Activated T-cell treated with anti-CD3 and anti-CD28 coated beads, Interleukin-2, amount 50 U/mL, for 72 hours (primary cell): ENCODE data around the gene RASA3. TPM values are rescaled to one million over a fixed set of nuclear protein-coding genes. Genes with fewer than 3 reads are reported as not detected.
"Not testable (repeated sequence)": the region's sequence is repeated elsewhere in the genome, so short reads cannot be mapped to it uniquely, and the experiment has no call there.

Source experiments
- ATAC-seq, 2 donors: fragments of 150-1000 bp; cut with Tn5 transposase; replicated peaks in 1 of 2; 2 replicates each; pipeline ENCODE4 v1.10.0; 2021; ENCODE audit warnings: moderate library complexity in 2 of 2, mild to moderate bottlenecking in 1 of 2
- DNase-seq, 2 donors: peaks; one replicate each; pipeline ENCODE4 v3.0.0; 2021 to 2022; ENCODE audit warnings: mixed read lengths in 1 of 2
- H3K27ac Mint-ChIP-seq: one replicate; pipeline ENCODE4 v1.8.0; 2022; ENCODE audit warnings: mild to moderate bottlenecking, moderate library complexity, mixed read lengths
- H3K27me3 Mint-ChIP-seq: one replicate; pipeline ENCODE4 v1.8.0; 2022; ENCODE audit warnings: low read depth, mixed read lengths
- H3K36me3 Mint-ChIP-seq, 2 donors: one replicate each; pipeline ENCODE4 v1.8.0; 2022; ENCODE audit warnings: mixed read lengths in 2 of 2, mild to moderate bottlenecking in 1 of 2; ENCODE audit not compliant: insufficient read depth in 2 of 2
- H3K4me1 Mint-ChIP-seq: one replicate; pipeline ENCODE4 v1.8.0; 2022; ENCODE audit warnings: low read depth, mixed read lengths
- H3K4me3 Mint-ChIP-seq, 2 donors: one replicate each; pipeline ENCODE4 v1.8.0; 2022; ENCODE audit warnings: mild to moderate bottlenecking in 2 of 2, mixed read lengths in 2 of 2, moderate library complexity in 2 of 2
- H3K9me3 Mint-ChIP-seq, 2 donors: one replicate each; pipeline ENCODE4 v1.8.0; 2022; ENCODE audit warnings: mixed read lengths in 2 of 2
- total RNA-seq, 2 donors: library from RNA; stranded (reverse); gene quantifications; one replicate each; pipeline ENCODE4 v1.2.3, GENCODE V29; 2022

RASA3 gene
- total RNA-seq, 2 donors from 2014 or later: 39.2 to 48.9 TPM

DNA sequence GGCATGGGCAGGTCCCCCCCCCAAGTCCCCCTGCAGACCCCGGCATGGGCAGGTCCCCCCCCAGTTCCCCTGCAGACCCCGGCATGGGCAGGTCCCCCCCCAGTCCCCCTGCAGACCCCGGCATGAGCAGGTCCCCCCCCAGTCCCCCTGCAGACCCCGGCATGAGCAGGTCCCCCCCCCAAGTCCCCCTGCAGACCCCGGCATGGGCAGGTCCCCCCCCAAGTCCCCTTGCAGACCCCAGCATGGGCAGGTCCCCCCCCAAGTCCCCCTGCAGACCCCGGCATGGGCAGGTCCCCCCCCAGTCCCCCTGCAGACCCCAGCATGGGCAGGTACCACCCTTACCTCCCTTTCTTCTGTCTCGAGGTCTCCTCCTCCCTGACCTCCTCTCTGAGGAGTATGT, 1.1 kb upstream of the RASA3 start:
- not testable (repeated sequence) for DNase-seq, H3K9me3 Mint-ChIP-seq, H3K27me3 Mint-ChIP-seq, H3K27ac Mint-ChIP-seq, ATAC-seq
- Mint-ChIP-seq H3K4me1 (peaks cover 35% of the 10 kb centered on the region), H3K36me3 (peaks cover 9 to 11% of the 10 kb centered on the region in 2 donors), H3K4me3 (peak overlapping the region; percentile 25 to 68)

DNA sequence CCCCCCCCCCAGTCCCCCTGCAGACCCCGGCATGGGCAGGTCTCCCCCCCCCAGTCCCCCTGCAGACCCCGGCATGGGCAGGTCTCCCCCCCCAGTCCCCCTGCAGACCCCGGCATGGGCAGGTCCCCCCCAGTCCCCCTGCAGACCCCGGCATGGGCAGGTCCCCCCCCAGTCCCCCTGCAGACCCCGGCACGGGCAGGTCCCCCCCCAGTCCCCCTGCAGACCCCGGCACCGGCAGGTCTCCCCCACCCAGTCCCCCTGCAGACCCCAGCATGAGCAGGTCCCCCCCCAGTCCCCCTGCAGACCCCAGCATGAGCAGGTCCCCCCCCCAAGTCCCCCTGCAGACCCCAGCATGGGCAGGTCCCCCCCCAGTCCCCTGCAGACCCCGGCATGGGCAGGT, 703 bp upstream of the RASA3 start:
- H3K27ac Mint-ChIP-seq, H3K4me3 Mint-ChIP-seq, H3K27me3 Mint-ChIP-seq, H3K9me3 Mint-ChIP-seq, ATAC-seq, DNase-seq: not testable (repeated sequence)
- Mint-ChIP-seq H3K36me3 (peaks cover 9 to 11% of the 10 kb centered on the region in 2 donors), H3K4me1 (peaks cover 40% of the 10 kb centered on the region)

GRCh38 chr13:114131583-114132418, 622 bp downstream of the RASA3 start:
- Mint-ChIP-seq H3K4me3 (peak overlapping the region; percentile 94 to 95), H3K9me3 (no peaks in the 10 kb centered on the region), H3K4me1 (peaks cover 53% of the 10 kb centered on the region), H3K36me3 (peaks cover 9 to 11% of the 10 kb centered on the region in 2 donors), H3K27me3 (no peaks in the 10 kb centered on the region), H3K27ac (peak overlapping the region; percentile 72)
- ATAC-seq (peak; percentile 1 to 3), DNase-seq (peak in 1 of 2 donors; percentile 52)

DNA sequence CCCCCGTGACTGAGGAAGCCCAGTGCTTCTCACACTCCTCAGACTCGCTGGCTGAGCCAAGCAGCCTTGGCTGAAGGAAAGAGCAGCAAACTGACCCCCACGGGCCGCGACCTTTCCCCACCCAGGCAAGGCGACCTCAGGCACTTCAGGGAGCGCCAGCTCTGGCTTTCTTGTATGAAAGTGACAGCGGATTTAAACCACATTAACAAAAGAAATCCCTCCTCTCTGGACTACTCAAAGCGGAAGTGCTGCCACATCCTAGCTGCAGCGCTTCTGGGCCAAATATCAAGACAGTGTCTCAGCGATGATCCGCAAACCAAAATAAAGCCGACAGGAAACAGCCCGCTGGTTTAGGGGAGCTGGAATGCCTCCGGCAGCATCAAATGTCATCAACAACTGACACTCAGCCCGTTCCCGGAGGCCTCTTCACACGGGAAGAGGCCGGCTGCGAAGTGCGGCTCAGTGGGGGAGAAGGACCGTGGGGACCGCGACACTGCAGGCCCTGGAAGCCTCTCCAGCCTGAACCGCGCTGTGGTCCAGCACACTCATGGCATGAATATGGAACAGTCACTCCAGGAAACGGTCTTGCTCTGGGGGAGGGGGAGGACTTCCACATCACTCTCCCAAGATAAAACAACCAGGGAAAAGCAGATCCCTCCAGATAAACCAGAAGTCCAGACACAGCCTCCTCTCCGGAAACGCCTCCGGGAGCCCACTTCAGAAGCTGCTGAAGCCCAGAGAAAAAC, 1.4 kb downstream of the RASA3 start:
- H3K27ac Mint-ChIP-seq: peak overlapping the region; percentile 72
- DNase-seq (peak; percentile 64 to 65), ATAC-seq (peak; percentile 34 to 36)
- H3K36me3 Mint-ChIP-seq: peaks cover 14 to 16% of the 10 kb centered on the region in 2 donors
- peak overlapping the region; percentile 94 to 95 for H3K4me3 Mint-ChIP-seq
- no peaks in the 10 kb centered on the region for H3K9me3 Mint-ChIP-seq
- H3K27me3 Mint-ChIP-seq: no peaks in the 10 kb centered on the region
- peaks cover 61% of the 10 kb centered on the region for H3K4me1 Mint-ChIP-seq

DNA sequence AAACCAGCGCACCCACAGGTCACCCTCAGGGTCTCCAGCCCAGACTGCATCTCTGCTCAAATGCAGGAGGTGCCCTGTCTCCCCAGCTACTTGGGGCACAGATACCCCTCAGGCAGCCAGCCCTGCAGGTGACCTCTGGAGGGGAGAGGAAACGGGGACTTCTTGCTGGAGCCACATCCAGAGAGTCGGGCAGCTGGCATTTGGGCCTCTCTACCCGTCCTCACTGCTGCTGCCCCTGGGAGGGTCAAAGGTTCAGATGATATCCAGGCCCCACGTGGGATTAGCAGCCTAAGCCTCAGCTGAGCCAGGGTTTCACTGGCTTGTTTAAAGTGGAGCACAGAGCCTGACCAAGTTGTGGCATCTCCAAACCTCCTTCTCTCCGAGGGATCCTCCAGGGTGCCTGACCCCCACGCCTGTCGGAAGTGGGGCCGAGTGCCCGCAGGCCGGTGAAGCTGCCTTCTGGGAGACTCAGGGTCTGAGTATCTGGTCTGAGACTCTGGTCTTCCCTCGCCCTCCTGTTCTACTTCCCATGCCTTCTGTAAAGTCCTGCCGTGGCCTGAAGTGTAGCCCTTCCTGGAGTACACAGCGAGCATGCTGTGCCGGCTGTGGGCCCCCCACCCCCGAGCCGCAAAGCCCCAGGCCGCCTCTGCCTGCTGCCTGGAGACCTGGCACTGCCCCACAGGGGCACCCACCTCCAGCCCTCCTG, 2.1 kb downstream of the RASA3 start:
- Mint-ChIP-seq H3K4me1 (peaks cover 65% of the 10 kb centered on the region), H3K27me3 (no peaks in the 10 kb centered on the region), H3K9me3 (no peaks in the 10 kb centered on the region), H3K36me3 (peaks cover 14 to 16% of the 10 kb centered on the region in 2 donors), H3K4me3 (peak overlapping the region; percentile 94 to 95), H3K27ac (no peak overlapping the region)
- ATAC-seq (no peak), DNase-seq (no peak)

DNA sequence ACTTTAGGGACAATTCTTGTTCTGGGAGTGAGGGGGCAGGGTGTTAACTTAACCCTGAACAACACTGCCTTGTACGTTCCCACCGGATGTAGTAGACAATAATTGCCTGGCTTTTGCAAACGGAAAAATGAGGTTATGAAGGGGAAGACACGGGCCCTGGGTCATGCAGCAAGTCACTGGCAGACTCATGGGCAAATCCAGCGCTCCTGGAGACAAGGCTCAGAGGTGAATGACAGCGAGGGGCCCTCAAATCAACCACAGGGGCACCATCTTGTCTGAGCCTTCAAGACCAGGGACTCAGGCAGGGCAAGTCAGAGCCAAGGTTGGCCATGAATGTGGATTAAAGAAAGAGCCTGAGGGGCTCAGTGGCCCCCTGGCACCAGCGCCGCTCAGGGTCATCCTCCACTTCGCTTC, 2.8 kb downstream of the RASA3 start:
- ATAC-seq (peak; percentile 2 to 11), DNase-seq (peak; percentile 41 to 55)
- no peaks in the 10 kb centered on the region for H3K27me3 Mint-ChIP-seq
- H3K27ac Mint-ChIP-seq: peak overlapping the region; percentile 97
- H3K4me3 Mint-ChIP-seq: peak overlapping the region; percentile 94 to 95
- H3K9me3 Mint-ChIP-seq: peaks cover 0 to 3% of the 10 kb centered on the region in 2 donors
- H3K4me1 Mint-ChIP-seq: peaks cover 65% of the 10 kb centered on the region
- peaks cover 19 to 20% of the 10 kb centered on the region in 2 donors for H3K36me3 Mint-ChIP-seq

GRCh38 chr13:114128624-114129522, 3.5 kb downstream of the RASA3 start:
- H3K4me3 Mint-ChIP-seq: peak overlapping the region; percentile 94 to 95
- ATAC-seq (peak; percentile 72 to 75), DNase-seq (peak; percentile 93 to 94)
- peaks cover 19 to 20% of the 10 kb centered on the region in 2 donors for H3K36me3 Mint-ChIP-seq
- peaks cover 0 to 3% of the 10 kb centered on the region in 2 donors for H3K9me3 Mint-ChIP-seq
- H3K4me1 Mint-ChIP-seq: peaks cover 66% of the 10 kb centered on the region
- peak overlapping the region; percentile 97 for H3K27ac Mint-ChIP-seq
- H3K27me3 Mint-ChIP-seq: no peaks in the 10 kb centered on the region

GRCh38 chr13:114128348-114128623, 4.1 kb downstream of the RASA3 start:
- no peak for ATAC-seq
- Mint-ChIP-seq H3K4me1 (peaks cover 68% of the 10 kb centered on the region), H3K27me3 (no peaks in the 10 kb centered on the region), H3K36me3 (peaks cover 18 to 19% of the 10 kb centered on the region in 2 donors), H3K9me3 (peaks cover 0 to 3% of the 10 kb centered on the region in 2 donors), H3K4me3 (peak overlapping the region; percentile 94 to 95), H3K27ac (peak overlapping the region; percentile 11)
- DNase-seq: no peak

DNA sequence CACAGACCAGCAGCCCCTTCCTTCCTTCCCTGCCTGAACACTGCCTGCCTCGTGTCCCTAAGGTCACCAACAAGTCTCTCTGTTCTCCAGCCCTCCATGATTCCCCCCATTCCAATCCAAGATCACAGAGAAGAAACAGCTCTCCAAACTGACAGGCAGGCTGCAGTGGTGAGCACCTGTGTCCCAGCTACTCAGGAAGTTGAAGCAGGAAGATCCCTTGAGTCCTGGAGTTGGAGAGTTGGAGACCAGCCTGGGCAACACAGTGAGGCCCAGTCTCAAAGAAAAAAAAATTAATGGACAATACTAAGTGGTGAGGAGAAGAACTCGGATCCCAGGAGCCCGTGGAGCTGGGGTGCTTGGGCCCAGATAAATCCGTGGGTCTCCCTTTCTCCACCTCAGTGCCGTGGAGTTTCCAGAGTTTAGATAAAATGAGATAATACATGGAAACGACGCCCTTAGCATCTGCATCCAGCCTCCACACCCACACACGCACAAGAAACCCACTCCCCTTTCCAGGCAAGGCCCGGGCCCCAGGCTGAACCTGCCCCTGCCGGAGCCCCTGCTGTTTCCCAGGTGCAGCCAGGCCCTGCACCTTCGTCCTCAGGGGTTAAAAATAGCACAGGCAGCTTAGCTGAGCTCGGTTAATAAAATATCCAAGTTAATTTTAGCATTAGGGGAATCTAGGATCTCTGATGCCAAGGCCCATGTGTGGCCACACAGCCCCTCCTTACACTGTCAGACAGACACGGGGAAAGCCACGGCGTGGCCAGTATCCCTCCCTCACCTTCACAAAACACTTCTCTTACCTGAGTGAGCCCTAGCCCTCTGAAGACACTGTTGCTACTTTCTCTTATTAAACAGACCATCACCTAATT, 4.7 kb downstream of the RASA3 start:
- H3K4me3 Mint-ChIP-seq: peak overlapping the region; percentile 94 to 95
- H3K9me3 Mint-ChIP-seq: peaks cover 0 to 3% of the 10 kb centered on the region in 2 donors
- peaks cover 73% of the 10 kb centered on the region for H3K4me1 Mint-ChIP-seq
- DNase-seq (no peak), ATAC-seq (no peak)
- H3K36me3 Mint-ChIP-seq: peaks cover 18 to 19% of the 10 kb centered on the region in 2 donors
- no peaks in the 10 kb centered on the region for H3K27me3 Mint-ChIP-seq
- peak overlapping the region; percentile 68 for H3K27ac Mint-ChIP-seq

DNA sequence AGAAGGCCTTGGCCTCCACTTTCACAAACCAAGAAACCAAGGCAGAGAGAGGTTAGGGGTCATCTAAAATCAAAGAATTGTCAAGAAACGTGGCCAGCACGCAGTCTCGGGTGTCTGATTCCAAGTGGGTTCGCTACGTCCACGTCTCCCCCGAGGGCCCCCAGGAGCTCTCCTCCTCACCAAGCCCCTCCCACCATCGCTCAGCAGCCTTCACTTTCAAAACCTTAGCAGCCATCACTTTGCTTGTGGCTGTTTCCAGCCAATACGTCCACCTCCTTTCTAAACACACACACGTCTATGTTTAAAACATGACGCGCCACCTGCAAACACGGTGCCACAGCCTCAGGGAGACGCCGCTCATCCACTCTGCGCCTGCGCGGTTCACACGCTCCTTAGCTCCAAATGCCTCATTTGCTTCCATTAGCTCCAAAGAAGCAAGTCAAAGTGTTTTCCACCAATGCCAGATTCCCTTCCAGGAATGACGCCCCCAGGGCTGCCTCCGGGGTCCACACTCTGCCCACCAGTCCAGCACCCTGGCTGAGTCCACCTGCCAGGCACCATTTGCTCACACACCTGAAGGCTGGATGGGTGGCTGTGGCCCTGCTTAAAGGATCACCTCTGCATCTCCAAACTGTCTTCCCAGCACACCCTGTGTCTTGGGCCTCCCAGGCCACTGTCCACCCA, 5.5 kb downstream of the RASA3 start:
- H3K4me3 Mint-ChIP-seq: peak overlapping the region; percentile 94 to 95
- H3K9me3 Mint-ChIP-seq: peaks cover 0 to 3% of the 10 kb centered on the region in 2 donors
- peak overlapping the region; percentile 68 for H3K27ac Mint-ChIP-seq
- peaks cover 73% of the 10 kb centered on the region for H3K4me1 Mint-ChIP-seq
- DNase-seq: no peak
- no peaks in the 10 kb centered on the region for H3K27me3 Mint-ChIP-seq
- peaks cover 18 to 19% of the 10 kb centered on the region in 2 donors for H3K36me3 Mint-ChIP-seq
- ATAC-seq: no peak

GRCh38 chr13:114126086-114126485, 6.3 kb downstream of the RASA3 start:
- not testable (repeated sequence) for ATAC-seq, DNase-seq, H3K9me3 Mint-ChIP-seq, H3K27me3 Mint-ChIP-seq
- Mint-ChIP-seq H3K4me1 (peaks cover 79% of the 10 kb centered on the region), H3K36me3 (peaks cover 12 to 13% of the 10 kb centered on the region in 2 donors), H3K27ac (peak overlapping the region; percentile 68), H3K4me3 (peak overlapping the region; percentile 37 to 95)
